ENCODE results near the gene SCYL1. TPM values are rescaled to one million over a fixed set of nuclear protein-coding genes. Genes with fewer than 3 reads are reported as not detected.

SCYL1 gene
- total RNA-seq, 2 donors from 2014 or later = 59.2 to 84.1 TPM

DNA sequence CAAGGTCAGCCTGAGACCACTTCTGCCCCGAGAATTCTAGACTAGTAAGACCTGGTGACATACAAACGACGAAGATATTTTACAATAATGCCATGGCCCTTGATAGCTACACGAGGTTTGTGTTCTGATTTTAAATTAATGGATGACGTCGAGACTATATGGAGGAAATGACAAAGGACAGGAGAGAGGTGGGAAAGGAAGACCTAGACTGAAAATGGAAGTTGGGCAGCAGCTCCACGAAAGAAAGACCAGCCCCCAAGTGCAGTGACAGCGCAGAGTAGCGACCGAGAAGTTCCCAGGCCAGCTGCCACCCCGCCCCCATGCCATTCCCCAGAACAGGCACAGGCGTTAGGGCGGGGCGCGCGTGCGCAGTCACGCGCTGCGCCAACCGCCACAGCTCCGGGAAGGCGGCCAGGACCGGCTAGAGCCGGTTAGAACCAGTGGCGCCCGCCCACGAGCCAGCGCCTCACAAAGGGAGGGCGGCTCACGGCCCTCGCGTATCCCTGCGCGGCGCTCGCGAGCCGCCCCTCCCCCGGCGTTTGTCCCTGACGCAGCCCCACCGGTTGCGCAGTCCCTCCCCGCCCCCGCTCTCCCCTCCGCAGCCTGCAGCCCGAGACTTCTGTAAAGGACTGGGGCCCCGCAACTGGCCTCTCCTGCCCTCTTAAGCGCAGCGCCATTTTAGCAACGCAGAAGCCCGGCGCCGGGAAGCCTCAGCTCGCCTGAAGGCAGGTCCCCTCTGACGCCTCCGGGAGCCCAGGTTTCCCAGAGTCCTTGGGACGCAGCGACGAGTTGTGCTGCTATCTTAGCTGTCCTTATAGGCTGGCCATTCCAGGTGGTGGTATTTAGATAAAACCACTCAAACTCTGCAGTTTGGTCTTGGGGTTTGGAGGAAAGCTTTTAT is 27.5 kb upstream of the SCYL1 start:
- Histone ChIP-seq H3K9ac (ENCODE audit: low read depth in 2 of 2, low read length in 2 of 2) (peak overlapping the region; percentile 85 to 100), H3K9me3 (no peaks in the 10 kb centered on the region), H3K27me3 (no peaks in the 10 kb centered on the region), H3K4me1 (peaks cover 15% of the 10 kb centered on the region), H3K36me3 (no peaks in the 10 kb centered on the region), H3K4me3 (peak overlapping the region; percentile 66), H3K27ac (peak overlapping the region; percentile 99)
- peak; percentile 98 for DNase-seq
- intact Hi-C loops (cut with DNase I) = loop anchor here (2.0 kb wide), 1 partner anchor 21 kb away; no protein-coding TSS in a partner anchor
- no peak for TF ChIP-seq CTCF (IDR thresholded peaks at IDR 0.05)

DNA sequence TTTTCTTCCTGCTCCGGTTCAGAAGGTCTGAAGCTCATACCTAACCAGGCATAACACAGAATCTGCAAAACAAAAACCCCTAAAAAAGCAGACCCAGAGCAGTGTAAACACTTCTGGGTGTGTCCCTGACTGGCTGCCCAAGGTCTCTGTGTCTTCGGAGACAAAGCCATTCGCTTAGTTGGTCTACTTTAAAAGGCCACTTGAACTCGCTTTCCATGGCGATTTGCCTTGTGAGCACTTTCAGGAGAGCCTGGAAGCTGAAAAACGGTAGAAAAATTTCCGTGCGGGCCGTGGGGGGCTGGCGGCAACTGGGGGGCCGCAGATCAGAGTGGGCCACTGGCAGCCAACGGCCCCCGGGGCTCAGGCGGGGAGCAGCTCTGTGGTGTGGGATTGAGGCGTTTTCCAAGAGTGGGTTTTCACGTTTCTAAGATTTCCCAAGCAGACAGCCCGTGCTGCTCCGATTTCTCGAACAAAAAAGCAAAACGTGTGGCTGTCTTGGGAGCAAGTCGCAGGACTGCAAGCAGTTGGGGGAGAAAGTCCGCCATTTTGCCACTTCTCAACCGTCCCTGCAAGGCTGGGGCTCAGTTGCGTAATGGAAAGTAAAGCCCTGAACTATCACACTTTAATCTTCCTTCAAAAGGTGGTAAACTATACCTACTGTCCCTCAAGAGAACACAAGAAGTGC is 26.7 kb upstream of the SCYL1 start:
- Histone ChIP-seq H3K27me3 (no peaks in the 10 kb centered on the region), H3K4me3 (peak overlapping the region; percentile 66), H3K4me1 (peaks cover 7% of the 10 kb centered on the region), H3K27ac (peak overlapping the region; percentile 99), H3K36me3 (no peaks in the 10 kb centered on the region), H3K9ac (ENCODE audit: low read depth in 2 of 2, low read length in 2 of 2) (peak overlapping the region; percentile 85 to 100), H3K9me3 (no peaks in the 10 kb centered on the region)
- TF ChIP-seq CTCF (IDR thresholded peaks at IDR 0.05) = no peak
- intact Hi-C loops (cut with DNase I) = no loop called here
- DNase-seq = no peak

DNA sequence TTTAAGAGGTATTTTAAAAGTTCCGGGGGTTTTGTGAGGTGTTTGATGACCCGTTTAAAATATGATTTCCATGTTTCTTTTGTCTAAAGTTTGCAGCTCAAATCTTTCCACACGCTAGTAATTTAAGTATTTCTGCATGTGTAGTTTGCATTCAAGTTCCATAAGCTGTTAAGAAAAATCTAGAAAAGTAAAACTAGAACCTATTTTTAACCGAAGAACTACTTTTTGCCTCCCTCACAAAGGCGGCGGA is 26.2 kb upstream of the SCYL1 start:
- DNase-seq = no peak
- Histone ChIP-seq H3K4me1 (peaks cover 3% of the 10 kb centered on the region), H3K36me3 (no peaks in the 10 kb centered on the region), H3K9me3 (no peaks in the 10 kb centered on the region), H3K27me3 (no peaks in the 10 kb centered on the region), H3K9ac (ENCODE audit: low read depth in 2 of 2, low read length in 2 of 2) (peak overlapping the region; percentile 85 to 100), H3K27ac (peak overlapping the region; percentile 99), H3K4me3 (peak overlapping the region; percentile 66)
- TF ChIP-seq CTCF (IDR thresholded peaks at IDR 0.05) = no peak
- intact Hi-C loops (cut with DNase I) = no loop called here

DNA sequence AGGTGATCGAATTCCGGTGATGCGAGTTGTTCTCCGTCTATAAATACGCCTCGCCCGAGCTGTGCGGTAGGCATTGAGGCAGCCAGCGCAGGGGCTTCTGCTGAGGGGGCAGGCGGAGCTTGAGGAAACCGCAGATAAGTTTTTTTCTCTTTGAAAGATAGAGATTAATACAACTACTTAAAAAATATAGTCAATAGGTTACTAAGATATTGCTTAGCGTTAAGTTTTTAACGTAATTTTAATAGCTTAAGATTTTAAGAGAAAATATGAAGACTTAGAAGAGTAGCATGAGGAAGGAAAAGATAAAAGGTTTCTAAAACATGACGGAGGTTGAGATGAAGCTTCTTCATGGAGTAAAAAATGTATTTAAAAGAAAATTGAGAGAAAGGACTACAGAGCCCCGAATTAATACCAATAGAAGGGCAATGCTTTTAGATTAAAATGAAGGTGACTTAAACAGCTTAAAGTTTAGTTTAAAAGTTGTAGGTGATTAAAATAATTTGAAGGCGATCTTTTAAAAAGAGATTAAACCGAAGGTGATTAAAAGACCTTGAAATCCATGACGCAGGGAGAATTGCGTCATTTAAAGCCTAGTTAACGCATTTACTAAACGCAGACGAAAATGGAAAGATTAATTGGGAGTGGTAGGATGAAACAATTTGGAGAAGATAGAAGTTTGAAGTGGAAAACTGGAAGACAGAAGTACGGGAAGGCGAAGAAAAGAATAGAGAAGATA is 25.7 kb upstream of the SCYL1 start, which contains the start of gene MALAT1:
TSS of gene MALAT1 (plus strand) at position 69 of the 736 bp plus-strand sequence.
- peak; percentile 97 for DNase-seq
- intact Hi-C loops (cut with DNase I) = no loop called here
- H3K9me3 ChIP-seq = no peaks in the 10 kb centered on the region
- H3K36me3 ChIP-seq = no peaks in the 10 kb centered on the region
- H3K27me3 ChIP-seq = no peaks in the 10 kb centered on the region
- H3K4me3 ChIP-seq = peak within 1 kb of the TSS; percentile 66
- no peaks in the 10 kb centered on the region for H3K4me1 ChIP-seq
- TF ChIP-seq CTCF (IDR thresholded peaks at IDR 0.05) = no peak
- H3K9ac ChIP-seq (ENCODE audit: low read depth in 2 of 2, low read length in 2 of 2) = peak within 1 kb of the TSS; percentile 99 to 100
- H3K27ac ChIP-seq = peak within 1 kb of the TSS; percentile 99

- peak overlapping the region; percentile 99 to 100 for H3K9ac ChIP-seq (ENCODE audit: low read depth in 2 of 2, low read length in 2 of 2)
- intact Hi-C loops (cut with DNase I) = no loop called here
- H3K4me1 ChIP-seq = no peaks in the 10 kb centered on the region
- H3K27ac ChIP-seq = peak overlapping the region; percentile 99
- peaks cover 2% of the 10 kb centered on the region for H3K36me3 ChIP-seq
- no peaks in the 10 kb centered on the region for H3K27me3 ChIP-seq
- TF ChIP-seq CTCF (IDR thresholded peaks at IDR 0.05) = no peak
- DNase-seq = no peak
- H3K4me3 ChIP-seq = peak overlapping the region; percentile 66
- H3K9me3 ChIP-seq = no peaks in the 10 kb centered on the region
Measured at GRCh38 chr11:65499713-65500386, 25.0 kb upstream of the SCYL1 start.

Data from colonic mucosa (tissue), 4 donors.